Gastrocnemius medialis (tissue), 4 donors: ENCODE results near the gene PGAM5. TPM values are rescaled to one million over a fixed set of nuclear protein-coding genes. Genes with fewer than 3 reads are reported as not detected.

Source experiments
- ATAC-seq, 2 donors: fragments of 150-250 bp; one replicate each; pipeline ENCODE4 v1.9.1; 2016
- DNase-seq, 2 donors: peaks; one replicate each; pipeline ENCODE4 v3.0.0-alpha.2; 2019
- H3K27ac ChIP-seq, 4 donors: fragments of 200-600 bp; sonication (generic); 1 replicate in 1 of 4; 2 replicates in 3 of 4; pipeline ENCODE4 v1.5.1; 2016 to 2018; ENCODE audit warnings: mild to moderate bottlenecking in 2 of 4, moderate library complexity in 1 of 4
- H3K27me3 ChIP-seq, 3 donors: fragments of 200-600 bp; sonication (generic) in 2 of 3; 1 replicate in 1 of 3; 2 replicates in 2 of 3; pipeline versions ENCODE4 v1.5.1 to v1.6.0; 2016 to 2019; ENCODE audit warnings: mild to moderate bottlenecking in 1 of 3, moderate library complexity in 1 of 3
- H3K36me3 ChIP-seq, 2 donors: fragments of 200-600 bp; sonication (generic) in 1 of 2; one replicate each; pipeline ENCODE4 v1.5.1; 2017 to 2018
- H3K4me1 ChIP-seq, 2 donors: fragments of 200-600 bp; sonication (generic) in 1 of 2; one replicate each; pipeline ENCODE4 v1.5.1; 2016 to 2017; ENCODE audit warnings: mild to moderate bottlenecking in 2 of 2
- H3K4me3 ChIP-seq, 4 donors: fragments of 200-600 bp; sonication (generic) in 3 of 4; 1 replicate in 1 of 4; 2 replicates in 3 of 4; pipeline ENCODE4 v1.5.1; 2016 to 2019; ENCODE audit warnings: mild to moderate bottlenecking in 2 of 4
- H3K9me3 ChIP-seq, 3 donors: fragments of 200-600 bp; sonication (generic) in 2 of 3; 1 replicate in 1 of 3; 2 replicates in 2 of 3; pipeline ENCODE4 v1.5.1; 2016 to 2019
- CTCF ChIP-seq, 5 experiments: fragments of 450-650 bp in 3 of 5; fragments of 200-600 bp in 2 of 5; sonication (generic) in 2 of 5; IDR thresholded peaks in 4 of 5; conservative IDR thresholded peaks in 1 of 5; 1 replicate in 4 of 5; 2 replicates in 1 of 5; pipeline ENCODE4 v1.5.1; 2016 to 2019; ENCODE audit warnings: antibody characterized with exemption in 5 of 5, mild to moderate bottlenecking in 3 of 5, moderate library complexity in 3 of 5
- POLR2A ChIP-seq, 2 donors: fragments of 450-650 bp; IDR thresholded peaks; one replicate each; pipeline ENCODE4 v1.6.1; 2017; ENCODE audit warnings: antibody characterized with exemption in 2 of 2, mild to moderate bottlenecking in 2 of 2, moderate library complexity in 2 of 2
- in situ Hi-C, 4 donors: fragments of 200-750 bp; cut with MboI; loops; one replicate each; pipeline versions ENCODE4 v1.15.0 to v1.8.0; 2017; ENCODE audit warnings: low sequenced_read_pairs in 4 of 4
- intact Hi-C: fragments of 100-400 bp; cut with DNase I; formaldehyde crosslinking; loops from one replicate; pipeline ENCODE4 v1.15.1; 2023; ENCODE audit warnings: low total_unique reads
- total RNA-seq, 4 donors: library from RNA; depleted of rRNA; stranded (reverse); fragments of >200 nt; gene quantifications; one replicate each; pipeline versions ENCODE4 v1.1.0 to v1.2.3, GENCODE V29; 2016

Gene PGAM5
- total RNA-seq = 10 to 100 TPM; 36.6 to 75.1 (median 62.8) TPM

GRCh38 chr12:132710405-132711079 is at the start of gene PGAM5:
Gene PGAM5 (plus strand): TSS chr12:132710842. CDS start chr12:132710877, 35 bp downstream.
- peak; percentile 91 to 93 for ATAC-seq
- Histone ChIP-seq H3K27ac (peak within 1 kb of the TSS; percentile 86 to 94 (median 90)), H3K36me3 (peaks cover 0 to 5% of the 10 kb centered on the region in 2 donors), H3K27me3 (no peaks in the 10 kb centered on the region), H3K9me3 (no peaks in the 10 kb centered on the region), H3K4me3 (peak within 1 kb of the TSS; percentile 74 to 99 (median 89)), H3K4me1 (peaks cover 16 to 18% of the 10 kb centered on the region in 2 donors)
- DNase-seq = peak; percentile 68 to 85
- intact Hi-C loops = loop anchor here (1.0 to 5.0 kb wide), 2 partner anchors 23 to 52 kb away; partner anchors contain the start of genes ANKLE2, POLE and PXMP2
- in situ Hi-C loops = no loop called here
- TF ChIP-seq POLR2A (IDR thresholded peaks at IDR 0.05) (peak; percentile 79 to 86), CTCF (IDR thresholded peaks at IDR 0.05 in 4 of 5, conservative IDR thresholded peaks at IDR 0.05 in 1 of 5) (peak in 1 of 5 experiments; percentile 7)

GRCh38 chr12:132660996-132661395 is 49.6 kb upstream of the PGAM5 start:
- DNase-seq (no peak), ATAC-seq (no peak)
- no peak for TF ChIP-seq CTCF (IDR thresholded peaks at IDR 0.05 in 4 of 5, conservative IDR thresholded peaks at IDR 0.05 in 1 of 5)
- TF ChIP-seq POLR2A (IDR thresholded peaks at IDR 0.05) = no peak
- H3K9me3 ChIP-seq = no peaks in the 10 kb centered on the region
- H3K36me3 ChIP-seq = peaks cover 0 to 94% of the 10 kb centered on the region in 2 donors
- no peaks in the 10 kb centered on the region for H3K4me1 ChIP-seq
- H3K27ac ChIP-seq = no peak overlapping the region
- in situ Hi-C loops (no loop called here), intact Hi-C loops (no loop called here)
- no peaks in the 10 kb centered on the region for H3K27me3 ChIP-seq
- H3K4me3 ChIP-seq = no peak overlapping the region

- Histone ChIP-seq H3K9me3 (no peaks in the 10 kb centered on the region), H3K27ac (no peak overlapping the region), H3K36me3 (peaks cover 0 to 95% of the 10 kb centered on the region in 2 donors), H3K4me3 (no peak overlapping the region), H3K4me1 (no peaks in the 10 kb centered on the region), H3K27me3 (no peaks in the 10 kb centered on the region)
- ATAC-seq (no peak), DNase-seq (no peak)
- in situ Hi-C loops = no loop called here
- TF ChIP-seq POLR2A (IDR thresholded peaks at IDR 0.05) (no peak), CTCF (IDR thresholded peaks at IDR 0.05 in 4 of 5, conservative IDR thresholded peaks at IDR 0.05 in 1 of 5) (no peak)
- intact Hi-C loops = no loop called here
These were observed 48.7 kb upstream of the PGAM5 start for GRCh38 chr12:132661972-132662371.

GRCh38 chr12:132662901-132663755 is 47.5 kb upstream of the PGAM5 start:
- intact Hi-C loops = no loop called here
- H3K4me3 ChIP-seq = no peak overlapping the region
- DNase-seq (no peak), ATAC-seq (no peak)
- TF ChIP-seq CTCF (IDR thresholded peaks at IDR 0.05 in 4 of 5, conservative IDR thresholded peaks at IDR 0.05 in 1 of 5) (no peak), POLR2A (IDR thresholded peaks at IDR 0.05) (no peak)
- no peaks in the 10 kb centered on the region for H3K27me3 ChIP-seq
- peaks cover 0 to 95% of the 10 kb centered on the region in 2 donors for H3K36me3 ChIP-seq
- H3K4me1 ChIP-seq = no peaks in the 10 kb centered on the region
- H3K27ac ChIP-seq = no peak overlapping the region
- no peaks in the 10 kb centered on the region for H3K9me3 ChIP-seq
- in situ Hi-C loops = no loop called here
